SIG-M5 treated with dmso at 0.1 percent for 504 hours (cell line): ENCODE measurements around the gene EPAS1.
A peak's percentile ranks its signal among the peaks of the same experiment; 100 is the strongest.
"Not testable (repeated sequence)": the region's sequence is repeated elsewhere in the genome, so short reads cannot be mapped to it uniquely, and the experiment has no call there.

Experiments used
- DNase-seq: peaks from one replicate; lab custom pipeline; 2025; ENCODE audit not compliant: unreplicated experiment; lab: John Stamatoyannopoulos, UW

The EPAS1 gene

GRCh38 chr2:46381871-46382270 lies 84.7 kb downstream of the EPAS1 start:
- no peak for DNase-seq

DNA sequence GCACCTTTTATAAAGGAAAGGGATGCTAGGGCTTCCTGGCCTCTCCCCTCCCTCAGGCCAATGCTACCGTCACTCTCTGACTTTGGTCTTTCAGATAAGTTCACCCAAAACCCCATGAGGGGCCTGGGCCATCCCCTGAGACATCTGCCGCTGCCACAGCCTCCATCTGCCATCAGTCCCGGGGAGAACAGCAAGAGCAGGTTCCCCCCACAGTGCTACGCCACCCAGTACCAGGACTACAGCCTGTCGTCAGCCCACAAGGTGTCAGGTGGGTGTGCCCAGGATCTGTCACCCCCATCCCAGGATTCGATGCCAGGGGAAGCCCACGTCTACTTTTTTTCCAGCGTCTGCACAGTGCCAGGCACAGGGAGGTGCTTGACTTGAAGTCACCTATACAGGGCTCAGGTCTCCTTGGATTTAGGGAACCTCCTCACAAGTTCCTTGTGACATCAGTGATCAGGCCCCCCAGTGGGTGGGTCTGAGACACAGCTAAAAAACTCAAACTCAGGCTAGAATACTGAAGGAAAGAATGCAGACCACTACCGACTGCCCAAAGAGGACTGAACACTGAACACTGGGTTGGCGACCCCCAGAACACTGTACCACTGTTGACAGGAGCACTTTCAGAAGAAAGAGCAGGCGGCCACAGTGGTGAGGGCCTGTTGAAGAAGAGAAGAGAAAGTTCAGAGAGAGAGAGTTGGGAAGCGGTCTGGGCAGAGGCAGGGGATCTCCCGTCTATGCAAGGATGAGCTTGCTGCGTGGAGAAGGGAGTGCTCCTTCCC lies 85.3 kb downstream of the EPAS1 start:
- DNase-seq, result no peak

DNA sequence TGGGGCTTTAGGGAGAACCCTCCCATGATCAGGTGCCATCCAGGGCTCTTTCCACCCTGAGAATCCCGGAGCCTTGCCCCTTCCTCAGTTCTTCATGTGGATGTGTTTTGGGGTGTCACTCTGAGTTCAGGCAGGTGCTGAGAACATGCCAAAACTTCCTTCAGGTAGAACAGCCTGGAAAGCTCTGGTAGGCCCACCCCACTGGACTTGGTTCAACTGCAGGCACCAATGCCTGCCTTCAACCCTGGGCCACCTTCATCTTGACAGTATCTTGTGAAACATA lies 85.8 kb downstream of the EPAS1 start:
- no peak for DNase-seq

DNA sequence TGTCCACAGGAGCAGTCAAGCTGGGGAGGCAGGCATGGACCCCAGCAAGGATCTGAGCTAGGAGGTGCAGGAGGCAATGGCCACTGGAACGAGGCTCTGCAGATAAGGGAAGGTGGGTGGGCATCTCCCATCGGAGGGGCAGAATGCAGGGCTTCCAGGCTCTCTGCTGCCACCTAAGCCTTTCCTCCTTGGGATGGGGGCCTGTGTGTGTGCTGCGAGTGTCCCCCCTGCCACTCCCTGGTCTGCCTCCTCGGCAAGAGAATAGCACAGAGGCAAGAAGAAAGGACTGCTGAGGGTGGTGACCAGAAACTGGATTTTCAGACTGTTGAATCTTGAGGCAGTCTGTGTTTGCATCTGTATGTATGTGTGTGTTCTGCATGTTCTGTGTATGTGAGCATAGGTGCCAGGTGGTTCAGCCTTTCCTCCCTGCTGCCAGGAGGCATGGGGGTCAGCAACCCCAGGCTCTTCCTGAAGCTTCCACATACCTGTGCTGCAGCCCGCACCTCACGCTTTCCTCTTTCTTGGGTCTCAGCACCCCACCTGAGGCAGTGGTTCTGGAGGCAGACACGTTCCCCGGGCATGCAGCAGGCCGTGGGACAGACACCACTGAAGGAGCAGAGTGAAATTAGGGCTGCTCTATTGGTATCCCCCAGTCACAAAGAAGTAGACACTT lies 86.7 kb downstream of the EPAS1 start:
- no peak for DNase-seq

DNA sequence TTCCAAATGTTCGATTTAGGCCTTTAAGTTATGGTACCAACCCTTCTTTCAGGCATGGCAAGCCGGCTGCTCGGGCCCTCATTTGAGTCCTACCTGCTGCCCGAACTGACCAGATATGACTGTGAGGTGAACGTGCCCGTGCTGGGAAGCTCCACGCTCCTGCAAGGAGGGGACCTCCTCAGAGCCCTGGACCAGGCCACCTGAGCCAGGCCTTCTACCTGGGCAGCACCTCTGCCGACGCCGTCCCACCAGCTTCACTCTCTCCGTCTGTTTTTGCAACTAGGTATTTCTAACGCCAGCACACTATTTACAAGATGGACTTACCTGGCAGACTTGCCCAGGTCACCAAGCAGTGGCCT lies 87.2 kb downstream of the EPAS1 start:
- no peak for DNase-seq

- peak; percentile 83 for DNase-seq
Observed at GRCh38 chr2:46385786-46386577, 88.8 kb downstream of the EPAS1 start.

- no peak for DNase-seq
Observed at GRCh38 chr2:46386763-46387162, 89.6 kb downstream of the EPAS1 start.

DNA sequence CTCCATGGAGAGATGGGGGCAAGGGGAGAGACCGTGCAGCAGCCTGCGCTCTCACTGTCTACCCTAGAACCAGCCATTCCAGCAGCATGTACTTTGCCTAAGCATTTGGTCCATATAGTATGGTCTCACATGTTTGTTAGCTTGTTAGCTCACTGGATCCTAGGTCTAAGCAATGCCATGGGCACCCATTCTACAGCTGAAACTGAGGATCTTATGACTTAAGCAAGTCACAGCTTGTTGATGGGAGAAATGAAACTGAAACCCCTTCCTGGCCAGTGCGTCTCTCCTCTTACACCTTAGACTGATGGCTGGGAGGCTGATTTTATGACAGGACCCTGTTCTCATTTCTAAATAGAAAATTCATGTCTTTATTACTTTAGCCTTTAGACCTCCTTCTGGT lies 90.1 kb downstream of the EPAS1 start:
- no peak for DNase-seq

DNA sequence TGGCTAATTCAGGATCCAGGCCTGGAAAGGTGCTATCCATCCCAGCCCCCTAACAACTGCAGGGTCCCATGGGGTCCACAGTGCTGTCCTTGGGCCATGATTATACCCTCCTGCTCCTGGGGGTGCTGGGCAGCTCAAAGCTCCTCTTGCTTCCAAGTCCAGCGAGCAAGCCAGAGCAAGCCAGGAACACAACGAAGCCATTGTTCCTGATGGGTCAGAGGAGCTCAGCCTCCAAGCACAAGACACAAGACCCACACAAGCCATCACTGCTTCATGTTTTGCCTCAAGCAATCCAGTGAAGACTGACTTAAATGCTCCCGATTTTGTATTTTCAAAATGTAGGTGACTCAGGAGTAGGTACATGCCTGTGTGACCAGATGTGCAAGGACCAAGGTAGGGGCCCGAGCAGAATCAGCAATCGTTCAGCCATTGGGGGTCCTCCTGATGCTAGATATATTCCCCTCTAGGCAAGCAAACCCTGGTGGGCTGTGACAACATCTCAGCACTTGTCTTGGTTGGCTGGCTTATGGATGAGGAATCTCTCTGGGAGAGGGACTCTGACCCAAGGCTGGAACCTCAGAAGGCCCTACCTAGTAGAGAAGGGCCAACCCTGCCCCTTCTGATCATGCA lies 90.8 kb downstream of the EPAS1 start:
- no peak for DNase-seq

GRCh38 chr2:46388881-46389280 lies 91.7 kb downstream of the EPAS1 start:
- DNase-seq, result no peak

- no peak for DNase-seq
Observed at GRCh38 chr2:46389417-46389916, 92.3 kb downstream of the EPAS1 start.

GRCh38 chr2:46390036-46390435 lies 92.8 kb downstream of the EPAS1 start:
- no peak for DNase-seq

GRCh38 chr2:46390901-46391395 lies 93.7 kb downstream of the EPAS1 start:
- no peak for DNase-seq

GRCh38 chr2:46392561-46393346 lies 95.5 kb downstream of the EPAS1 start:
- DNase-seq, result no peak

- DNase-seq, result no peak
Observed at GRCh38 chr2:46393347-46393820, 96.2 kb downstream of the EPAS1 start.

- DNase-seq, result no peak
Observed at GRCh38 chr2:46393865-46394264, 96.7 kb downstream of the EPAS1 start.

DNA sequence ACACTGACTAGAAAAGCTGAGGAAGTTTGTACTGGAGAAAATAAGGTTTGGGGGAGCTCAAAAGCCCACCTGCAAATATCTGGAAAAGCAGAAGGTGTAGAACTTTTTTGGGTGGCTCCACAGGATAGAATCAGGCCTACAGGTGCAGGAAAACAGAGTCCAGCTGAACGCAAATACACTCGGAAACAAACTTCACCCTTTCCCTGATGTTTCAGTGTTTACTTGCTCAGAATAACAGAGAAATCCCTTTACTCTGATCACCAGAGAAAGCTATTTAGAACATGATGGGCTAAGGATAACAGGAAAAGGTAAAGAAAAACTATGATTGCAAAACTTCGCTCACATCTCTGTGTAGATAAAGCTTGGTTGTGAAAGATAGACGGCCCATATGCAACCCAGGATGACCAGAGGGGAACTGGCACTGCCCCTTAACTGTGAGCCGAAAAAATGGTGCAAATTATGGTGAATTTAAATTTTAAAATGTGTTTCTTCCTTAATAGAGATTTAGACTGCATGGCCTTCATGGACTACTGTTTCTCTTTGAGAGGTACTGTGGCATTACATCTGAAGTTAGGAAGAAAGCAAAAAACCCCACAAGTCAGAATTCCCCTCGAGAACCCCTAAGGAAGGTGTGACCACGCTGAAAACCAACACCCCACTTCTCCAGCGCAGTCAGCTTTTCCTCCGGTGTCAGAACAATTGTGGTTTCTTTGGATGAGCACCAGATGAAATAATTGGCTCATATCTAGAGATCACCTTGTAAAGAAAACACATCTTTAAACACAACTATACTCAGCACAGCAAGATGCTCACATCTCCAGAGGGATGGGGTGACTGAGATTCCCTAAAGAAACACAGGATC lies 97.7 kb downstream of the EPAS1 start:
- DNase-seq, result peak; percentile 30

DNA sequence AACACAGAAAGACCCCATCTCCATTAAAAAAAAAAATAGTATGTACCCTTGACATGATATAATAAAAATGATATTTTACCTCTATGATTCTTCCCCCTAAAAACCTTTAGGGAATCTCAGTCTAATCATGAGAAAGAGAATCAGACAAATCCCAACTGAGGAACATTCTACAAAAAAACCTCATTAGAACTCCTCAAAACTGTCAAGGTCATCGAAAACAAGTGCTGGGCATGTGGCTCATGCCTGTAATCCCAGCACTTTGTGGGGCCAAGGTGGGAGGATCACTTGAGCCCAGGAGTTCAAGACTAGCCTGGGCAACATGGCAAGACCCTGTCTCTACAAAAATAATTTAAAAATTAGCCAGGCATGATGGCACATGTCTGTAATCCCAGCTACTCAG lies 98.5 kb downstream of the EPAS1 start:
- not testable (repeated sequence) for DNase-seq

- DNase-seq, result no peak
Observed at GRCh38 chr2:46400016-46400415, 102.8 kb downstream of the EPAS1 start.
